OCI-LY7 (cell line): ENCODE measurements around the gene CPXM1. TPM values are rescaled to one million over a fixed set of nuclear protein-coding genes. Genes with fewer than 3 reads are reported as not detected.

ENCODE experiments used
- Bru-seq: library from RNA; stranded (reverse); fragments of 400-500 nt; gene quantifications from one replicate; lab custom pipeline; 2021; lab: Mats Ljungman, UMichigan
- BruChase-seq, 2 experiments: library from RNA; stranded (reverse); fragments of 400-500 nt; gene quantifications; one replicate each; lab custom pipeline; 2021; lab: Mats Ljungman, UMichigan
- BruUV-seq: library from RNA; stranded (reverse); fragments of 400-500 nt; replicated peaks from 2 replicates; lab custom pipeline; 2021; lab: Mats Ljungman, UMichigan
- CTCF ChIA-PET: fragments of 300-600 bp; sonication (Branson Sonifier 250); formaldehyde crosslinking; loops from one replicate; lab custom pipeline; 2022; ENCODE audit warnings: antibody characterized with exemption; ENCODE audit not compliant: unreplicated experiment; lab: Charles Lee
- POLR2A ChIA-PET: fragments of 300-600 bp; sonication (Branson Sonifier 250); formaldehyde crosslinking; loops from one replicate; lab custom pipeline; 2022; ENCODE audit warnings: antibody characterized with exemption; lab: Charles Lee
- DNase-seq: peaks from one replicate; pipeline ENCODE4 v3.0.0-alpha.2; 2015; ENCODE audit warnings: low spot score
- H2AFZ ChIP-seq: fragments of 200-600 bp; sonication (generic), shearing (Covaris generic); 2 replicates; pipeline ENCODE4 v1.6.1; 2014; ENCODE audit warnings: mild to moderate bottlenecking, antibody characterized with exemption, low read length, moderate library complexity
- H3K27ac ChIP-seq: fragments of 200-600 bp; sonication (generic); 2 replicates; pipeline ENCODE4 v1.5.1; 2014; ENCODE audit warnings: mixed run types, low read depth, mild to moderate bottlenecking, moderate library complexity, low read length, inconsistent platforms; ENCODE audit not compliant: poor library complexity, severe bottlenecking
- H3K36me3 ChIP-seq: fragments of 200-600 bp; sonication (generic); 2 replicates; pipeline ENCODE4 v1.6.1; 2014; ENCODE audit warnings: mild to moderate bottlenecking, antibody characterized with exemption, low read length, moderate library complexity, mixed read lengths; ENCODE audit not compliant: insufficient read depth
- H3K4me1 ChIP-seq: fragments of 200-600 bp; sonication (generic); 2 replicates; pipeline ENCODE4 v1.5.1; 2014; ENCODE audit warnings: mild to moderate bottlenecking, low read length; ENCODE audit not compliant: insufficient read depth, poor library complexity, severe bottlenecking
- H3K4me2 ChIP-seq: fragments of 200-600 bp; sonication (generic); 2 replicates; pipeline ENCODE4 v1.6.1; 2014; ENCODE audit warnings: mild to moderate bottlenecking, low read length
- H3K4me3 ChIP-seq: fragments of 200-600 bp; sonication (generic); 2 replicates; pipeline ENCODE4 v1.5.1; 2014; ENCODE audit warnings: mild to moderate bottlenecking, low read depth, low read length; ENCODE audit not compliant: poor library complexity, severe bottlenecking
- H3K79me2 ChIP-seq: fragments of 200-600 bp; sonication (generic); 2 replicates; pipeline ENCODE4 v1.6.1; 2016; ENCODE audit warnings: low read depth, mild to moderate bottlenecking, low read length, moderate library complexity, mixed read lengths; ENCODE audit not compliant: insufficient read depth
- H3K9me2 ChIP-seq: fragments of 200-600 bp; sonication (generic); 2 replicates; pipeline ENCODE4 v1.6.1; 2016; ENCODE audit warnings: mild to moderate bottlenecking, low read length, mixed read lengths; ENCODE audit not compliant: insufficient read depth
- H3K9me3 ChIP-seq: fragments of 200-600 bp; sonication (generic); 2 replicates; pipeline ENCODE4 v1.6.1; 2014; ENCODE audit warnings: mild to moderate bottlenecking, mixed run types, low read length, mixed read lengths
- H4K20me1 ChIP-seq: fragments of 200-600 bp; sonication (generic); 2 replicates; pipeline ENCODE4 v1.6.1; 2014; ENCODE audit warnings: mild to moderate bottlenecking, antibody characterized with exemption, low read length, moderate library complexity, mixed read lengths; ENCODE audit not compliant: insufficient read depth
- EZH2phosphoT487 ChIP-seq: fragments of 200-600 bp; sonication (generic); IDR thresholded peaks from 2 replicates; pipeline ENCODE4 v1.6.1; 2018; ENCODE audit warnings: low read depth, borderline replicate concordance, mild to moderate bottlenecking, mixed run types, antibody characterized with exemption, low read length, moderate library complexity, mixed read lengths
- intact Hi-C: fragments of 100-400 bp; cut with micrococcal nuclease; formaldehyde crosslinking; loops from one replicate; pipeline ENCODE4 v1.10.0; 2022; ENCODE audit not compliant: unreplicated experiment
- long read RNA-seq: library from polyadenylated mRNA; stranded (forward); transcript quantifications from one replicate; pipeline ENCODE4 v2.0.0, GENCODE V29; 2022
- total RNA-seq, 2 experiments: library from RNA; depleted of rRNA in 1 of 2; stranded (reverse); fragments of >200 nt in 1 of 2; shearing (Covaris generic) in 1 of 2; gene quantifications; 2 replicates each; pipeline ENCODE4 v1.2.3, GENCODE V29; 2014 to 2022
- TF ChIP-seq, protein P1 (sequence below): fragments of 200-600 bp; sonication (generic); conservative IDR thresholded peaks from 2 replicates; pipeline ENCODE4 v1.5.1; 2014; ENCODE audit warnings: mild to moderate bottlenecking, antibody characterized with exemption, low read length, moderate library complexity, mixed read lengths

CPXM1 gene
- total RNA-seq (2014; rRNA removed; shearing (Covaris generic)) = not detected in 2 replicates
- total RNA-seq (2022) = 0.15 TPM in 1 of 2 replicates, not detected in the other
- percentile 12 among the genes with signal in this experiment for Bru-seq, nascent RNA
- percentile 15 among the genes with signal in this experiment for BruChase-seq, experiment 1, labeled RNA remaining after a 6-hour chase
- BruChase-seq, experiment 2, labeled RNA remaining after a 2-hour chase = not detected
- long read RNA-seq = 0 reads

- no peak within 1 kb of the TSS for H3K27ac ChIP-seq
- ChIA-PET POLR2A (interaction anchor here (0.5 kb wide), 1 partner anchor 16 kb away, joined by 3 read pairs; no protein-coding TSS in a partner anchor), CTCF (no interaction called here)
- no peak for TF ChIP-seq EZH2phosphoT487
- TF ChIP-seq, protein P1, sequence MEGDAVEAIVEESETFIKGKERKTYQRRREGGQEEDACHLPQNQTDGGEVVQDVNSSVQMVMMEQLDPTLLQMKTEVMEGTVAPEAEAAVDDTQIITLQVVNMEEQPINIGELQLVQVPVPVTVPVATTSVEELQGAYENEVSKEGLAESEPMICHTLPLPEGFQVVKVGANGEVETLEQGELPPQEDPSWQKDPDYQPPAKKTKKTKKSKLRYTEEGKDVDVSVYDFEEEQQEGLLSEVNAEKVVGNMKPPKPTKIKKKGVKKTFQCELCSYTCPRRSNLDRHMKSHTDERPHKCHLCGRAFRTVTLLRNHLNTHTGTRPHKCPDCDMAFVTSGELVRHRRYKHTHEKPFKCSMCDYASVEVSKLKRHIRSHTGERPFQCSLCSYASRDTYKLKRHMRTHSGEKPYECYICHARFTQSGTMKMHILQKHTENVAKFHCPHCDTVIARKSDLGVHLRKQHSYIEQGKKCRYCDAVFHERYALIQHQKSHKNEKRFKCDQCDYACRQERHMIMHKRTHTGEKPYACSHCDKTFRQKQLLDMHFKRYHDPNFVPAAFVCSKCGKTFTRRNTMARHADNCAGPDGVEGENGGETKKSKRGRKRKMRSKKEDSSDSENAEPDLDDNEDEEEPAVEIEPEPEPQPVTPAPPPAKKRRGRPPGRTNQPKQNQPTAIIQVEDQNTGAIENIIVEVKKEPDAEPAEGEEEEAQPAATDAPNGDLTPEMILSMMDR = no peak
- H3K79me2 ChIP-seq = no peaks in the 10 kb centered on the region
- no peaks in the 10 kb centered on the region for H3K4me1 ChIP-seq
- intact Hi-C loops = no loop called here
- no peak within 1 kb of the TSS for H2AFZ ChIP-seq
- no peaks in the 10 kb centered on the region for H3K9me3 ChIP-seq
- H3K36me3 ChIP-seq = no peaks in the 10 kb centered on the region
- H3K4me2 ChIP-seq = no peak within 1 kb of the TSS
- no peak within 1 kb of the TSS for H3K4me3 ChIP-seq
- no peaks in the 10 kb centered on the region for H3K9me2 ChIP-seq
- DNase-seq = no peak
- no TSS peak for BruUV-seq
- H4K20me1 ChIP-seq = no peaks in the 10 kb centered on the region; the same call in 1 of the 2 replicates
Observed at GRCh38 chr20:2800521-2801285, at the start of gene CPXM1. Gene CPXM1 (minus strand): TSS chr20:2800627. CDS start chr20:2800572, 55 bp downstream.

GRCh38 chr20:2849529-2849928 lies 49.1 kb upstream of the CPXM1 start:
- CTCF ChIA-PET = no interaction called here

More at GRCh38 chr20:2849529-2849928, 49.1 kb upstream of the CPXM1 start:
- Histone ChIP-seq H3K36me3 (no peaks in the 10 kb centered on the region), H3K4me2 (no peak overlapping the region), H3K9me3 (no peaks in the 10 kb centered on the region), H3K4me1 (no peaks in the 10 kb centered on the region), H3K9me2 (no peaks in the 10 kb centered on the region), H3K27ac (no peak overlapping the region), H2AFZ (no peak overlapping the region), H4K20me1 (no peaks in the 10 kb centered on the region), H3K4me3 (no peak overlapping the region), H3K79me2 (no peaks in the 10 kb centered on the region)
- POLR2A ChIA-PET = interaction anchor here (0.7 kb wide), 1 partner anchor 16 kb away, joined by 3 read pairs; no protein-coding TSS in a partner anchor
- intact Hi-C loops = no loop called here
- BruUV-seq = no TSS peak
- no peak for DNase-seq
- TF ChIP-seq EZH2phosphoT487 = no peak
- TF ChIP-seq, protein P1 = no peak
